ENCODE measurements around the gene AHNAK.
"Not testable (repeated sequence)": the region's sequence is repeated elsewhere in the genome, so short reads cannot be mapped to it uniquely, and the experiment has no call there.

The AHNAK gene

GRCh38 chr11:62573006-62573591 lies 26.5 kb upstream of the AHNAK start:
- DNase-seq: peak; percentile 32

- no peak for DNase-seq
Observed at GRCh38 chr11:62572431-62572830, 25.8 kb upstream of the AHNAK start.

- not testable (repeated sequence) for DNase-seq
Observed at GRCh38 chr11:62571493-62571892, 24.9 kb upstream of the AHNAK start.

- not testable (repeated sequence) for DNase-seq
Observed at GRCh38 chr11:62570903-62571302, 24.3 kb upstream of the AHNAK start.

- DNase-seq: no peak
Observed at GRCh38 chr11:62569611-62570010, 23.0 kb upstream of the AHNAK start.

- no peak for DNase-seq
Observed at GRCh38 chr11:62567018-62567633, 20.5 kb upstream of the AHNAK start.

- no peak for DNase-seq
Observed at GRCh38 chr11:62566247-62566646, 19.6 kb upstream of the AHNAK start.

- DNase-seq: no peak
Observed at GRCh38 chr11:62565100-62565802, 18.6 kb upstream of the AHNAK start.

- not testable (repeated sequence) for DNase-seq
Observed at GRCh38 chr11:62561677-62562230, 15.1 kb upstream of the AHNAK start.

- DNase-seq: peak; percentile 79
Observed at GRCh38 chr11:62560566-62561103, 14.0 kb upstream of the AHNAK start.

GRCh38 chr11:62559626-62560025 lies 13.0 kb upstream of the AHNAK start:
- DNase-seq: not testable (repeated sequence)

- DNase-seq: no peak
Observed at GRCh38 chr11:62559204-62559603, 12.6 kb upstream of the AHNAK start.

- no peak for DNase-seq
Observed at GRCh38 chr11:62558669-62559068, 12.1 kb upstream of the AHNAK start.

GRCh38 chr11:62556875-62557631 lies 10.4 kb upstream of the AHNAK start:
- peak; percentile 75 for DNase-seq

- DNase-seq: peak; percentile 88
Observed at GRCh38 chr11:62556108-62556874, 9.7 kb upstream of the AHNAK start.

- peak; percentile 58 for DNase-seq
Observed at GRCh38 chr11:62555464-62556107, 9.0 kb upstream of the AHNAK start.

GRCh38 chr11:62554387-62555167 lies 8.0 kb upstream of the AHNAK start:
- no peak for DNase-seq

GRCh38 chr11:62553839-62554361 lies 7.3 kb upstream of the AHNAK start:
- DNase-seq: no peak

- DNase-seq: peak; percentile 59
Observed at GRCh38 chr11:62553080-62553838, 6.7 kb upstream of the AHNAK start.

All from stimulated activated CD4-positive, alpha-beta T cell treated with anti-CD3 and anti-CD28 coated beads, Interleukin-15, amount 100 ng/mL, for 24 hours (primary cell).